Mesendoderm (in vitro differentiated cells): ENCODE results near the gene AGBL5.

Source experiments
- DNase-seq: peaks from one replicate; pipeline ENCODE4 v3.0.0; 2013
- H2AK5ac ChIP-seq: 2 replicates; pipeline ENCODE4 v1.6.1; 2013; ENCODE audit warnings: low read length, inconsistent platforms
- H2BK120ac ChIP-seq: 2 replicates; pipeline ENCODE4 v1.6.1; 2013; ENCODE audit warnings: low read depth, mild to moderate bottlenecking, low read length, moderate library complexity, mixed read lengths
- H2BK15ac ChIP-seq: replicated peaks from 2 replicates; pipeline ENCODE4 v1.6.1; 2013; ENCODE audit warnings: low read depth, mild to moderate bottlenecking, moderate library complexity
- H2BK5ac ChIP-seq: 2 replicates; pipeline ENCODE4 v1.6.1; 2013; ENCODE audit warnings: low read length, inconsistent platforms
- H3K18ac ChIP-seq: 2 replicates; pipeline ENCODE4 v1.6.1; 2013; ENCODE audit warnings: mild to moderate bottlenecking, low read length, mixed read lengths
- H3K23ac ChIP-seq: one replicate; pipeline ENCODE4 v1.6.1; 2013; ENCODE audit warnings: low read length
- H3K27ac ChIP-seq: 2 replicates; pipeline ENCODE4 v1.5.1; 2013; ENCODE audit warnings: low read depth, mild to moderate bottlenecking, inconsistent platforms, low read length, moderate library complexity
- H3K27me3 ChIP-seq: 2 replicates; pipeline ENCODE4 v1.6.1; 2013; ENCODE audit warnings: low read length, control low read depth, mild to moderate bottlenecking, inconsistent platforms; ENCODE audit not compliant: insufficient read depth, poor library complexity
- H3K36me3 ChIP-seq: 2 replicates; pipeline ENCODE4 v1.6.1; 2013; ENCODE audit warnings: low read length, inconsistent platforms; ENCODE audit not compliant: control insufficient read depth, insufficient read depth
- H3K4ac ChIP-seq: one replicate; pipeline ENCODE4 v1.6.1; 2013; ENCODE audit warnings: low read depth, mild to moderate bottlenecking, low read length, moderate library complexity
- H3K4me1 ChIP-seq: 2 replicates; pipeline ENCODE4 v1.6.1; 2013; ENCODE audit warnings: low read depth, low read length, inconsistent platforms; ENCODE audit not compliant: control insufficient read depth
- H3K4me2 ChIP-seq: 2 replicates; pipeline ENCODE4 v1.6.1; 2013; ENCODE audit warnings: low read length
- H3K4me3 ChIP-seq: 2 replicates; pipeline ENCODE4 v1.5.1; 2013; ENCODE audit warnings: mild to moderate bottlenecking, low read length
- H3K56ac ChIP-seq: one replicate; pipeline ENCODE4 v1.6.1; 2013; ENCODE audit warnings: low read length
- H3K79me1 ChIP-seq: 2 replicates; pipeline ENCODE4 v1.6.1; 2013; ENCODE audit warnings: low read length, inconsistent platforms
- H3K79me2 ChIP-seq: 2 replicates; pipeline ENCODE4 v1.6.1; 2013; ENCODE audit warnings: mild to moderate bottlenecking, low read length; ENCODE audit not compliant: control insufficient read depth, insufficient read depth
- H3K9ac ChIP-seq: 2 replicates; pipeline ENCODE4 v1.6.1; 2013; ENCODE audit warnings: low read length, inconsistent platforms
- H4K5ac ChIP-seq: one replicate; pipeline ENCODE4 v1.6.1; 2013; ENCODE audit warnings: low read length
- H4K8ac ChIP-seq: one replicate; pipeline ENCODE4 v1.6.1; 2013; ENCODE audit warnings: low read depth, mild to moderate bottlenecking, control low read depth, low read length, moderate library complexity
- WGBS: extraction: QIAGEN DNeasy Blood & Tissue Kit; methylation state at CpG from one replicate; pipeline ENCODE4 v1.1.7; 2013; ENCODE audit warnings: low lambda C conversion rate, missing lambda C conversion rate; ENCODE audit not compliant: insufficient coverage; ENCODE audit errors: extremely low coverage; 5-methylcytosine and 5-hydroxymethylcytosine counted together

Gene AGBL5

DNA sequence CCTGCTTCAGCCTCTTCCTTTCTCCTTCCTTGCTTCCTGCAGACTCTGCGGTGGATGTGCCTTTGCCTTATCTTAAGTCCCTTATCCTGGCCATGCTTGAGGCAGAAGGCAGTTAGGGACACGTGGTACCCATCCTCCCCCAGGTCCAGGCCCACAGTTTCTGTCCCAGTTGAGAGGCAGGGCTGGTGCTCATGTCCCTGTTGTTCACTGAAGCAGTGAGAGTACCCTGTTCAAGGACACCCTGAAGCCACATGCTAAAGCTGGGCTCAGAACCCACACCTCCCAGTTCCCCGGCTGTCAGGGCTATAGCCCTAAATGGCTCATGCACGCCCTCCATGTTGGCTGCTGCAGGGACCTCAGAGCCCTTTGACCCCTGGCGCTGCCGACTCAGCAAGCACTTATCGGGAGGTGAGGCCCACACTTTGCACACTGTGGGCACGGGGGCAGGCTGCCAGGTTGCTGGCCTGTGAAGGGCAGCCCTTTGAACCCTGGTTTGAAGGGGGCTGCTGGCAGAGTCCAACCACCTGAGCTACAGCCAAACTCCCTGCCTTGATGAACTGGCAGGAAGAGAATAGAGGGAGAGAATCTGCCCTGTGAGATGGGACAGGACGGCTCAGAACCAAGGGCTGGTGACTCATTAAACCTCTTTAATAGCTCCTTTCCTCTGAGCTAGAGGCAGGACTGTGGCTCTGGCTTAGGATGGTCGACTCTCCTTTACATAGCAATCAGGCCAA lies 41.4 kb downstream of the AGBL5 start:
- WGBS = no CpG with 5 or more reads among the region's 10 CpGs
- Histone ChIP-seq H2BK15ac (no peak overlapping the region), H3K4ac (no peak overlapping the region), H2BK5ac (no peak overlapping the region), H3K23ac (no peak overlapping the region), H4K5ac (no peak overlapping the region), H3K27ac (no peak overlapping the region), H3K36me3 (no peaks in the 10 kb centered on the region), H3K18ac (no peak overlapping the region), H3K9ac (no peak overlapping the region), H3K4me3 (no peak overlapping the region), H3K79me1 (no peaks in the 10 kb centered on the region), H4K8ac (no peak overlapping the region), H3K79me2 (no peaks in the 10 kb centered on the region), H2BK120ac (no peak overlapping the region), H3K56ac (no peak overlapping the region), H3K27me3 (no peaks in the 10 kb centered on the region), H3K4me2 (no peak overlapping the region), H3K4me1 (no peaks in the 10 kb centered on the region), H2AK5ac (no peak overlapping the region)
- no peak for DNase-seq

GRCh38 chr2:27093430-27094352 lies 42.2 kb downstream of the AGBL5 start:
- Histone ChIP-seq H3K9ac (no peak overlapping the region), H3K23ac (no peak overlapping the region), H3K4ac (no peak overlapping the region), H3K4me1 (no peaks in the 10 kb centered on the region), H2BK15ac (no peak overlapping the region), H3K4me3 (no peak overlapping the region), H3K27ac (no peak overlapping the region), H3K79me2 (no peaks in the 10 kb centered on the region), H2BK120ac (no peak overlapping the region), H3K56ac (no peak overlapping the region), H3K36me3 (no peaks in the 10 kb centered on the region), H3K27me3 (no peaks in the 10 kb centered on the region), H3K4me2 (no peak overlapping the region), H2BK5ac (no peak overlapping the region), H2AK5ac (no peak overlapping the region), H3K79me1 (no peaks in the 10 kb centered on the region), H3K18ac (no peak overlapping the region), H4K8ac (no peak overlapping the region), H4K5ac (no peak overlapping the region)
- DNase-seq = no peak
- no CpG with 5 or more reads among the region's 6 CpGs for WGBS

DNA sequence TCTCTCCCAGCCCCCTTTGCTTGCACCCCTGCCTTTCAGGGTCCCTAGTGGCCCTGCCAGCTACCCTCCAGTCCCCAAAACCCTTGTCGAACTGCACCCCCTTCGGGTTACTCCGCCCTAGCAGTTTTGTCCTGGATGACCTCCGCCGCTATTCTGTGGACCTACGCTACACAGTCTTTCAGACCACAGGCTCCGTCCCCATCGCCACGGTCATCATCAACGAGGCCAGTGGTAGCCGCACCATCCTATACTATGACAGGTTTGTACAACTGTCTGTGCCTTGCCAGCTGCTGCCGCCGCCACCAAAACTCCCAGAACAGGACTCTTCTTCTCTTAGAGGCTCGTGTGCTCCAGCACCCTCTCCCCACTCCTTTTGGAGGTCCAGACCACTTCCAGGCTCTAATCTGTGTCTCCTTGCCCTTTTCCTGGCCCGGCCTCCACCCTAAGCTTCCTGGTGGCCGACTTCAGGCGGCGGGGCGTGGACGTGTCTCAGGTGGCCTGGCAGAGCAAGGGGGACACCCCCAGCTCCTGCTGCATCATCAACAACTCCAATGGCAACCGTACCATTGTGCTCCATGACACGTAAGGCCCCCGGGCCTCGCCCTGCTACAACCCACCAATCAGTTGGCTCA lies 43.0 kb downstream of the AGBL5 start:
- Histone ChIP-seq H2BK120ac (no peak overlapping the region), H3K23ac (no peak overlapping the region), H3K36me3 (no peaks in the 10 kb centered on the region), H3K27ac (no peak overlapping the region), H3K4me3 (no peak overlapping the region), H4K5ac (no peak overlapping the region), H2BK5ac (no peak overlapping the region), H3K56ac (no peak overlapping the region), H4K8ac (no peak overlapping the region), H3K9ac (no peak overlapping the region), H3K79me2 (no peaks in the 10 kb centered on the region), H2AK5ac (no peak overlapping the region), H3K4me1 (no peaks in the 10 kb centered on the region), H3K27me3 (no peaks in the 10 kb centered on the region), H3K18ac (no peak overlapping the region), H3K4me2 (no peak overlapping the region), H3K79me1 (no peaks in the 10 kb centered on the region), H2BK15ac (no peak overlapping the region), H3K4ac (no peak overlapping the region)
- WGBS = no CpG with 5 or more reads among the region's 24 CpGs
- DNase-seq = no peak

DNA sequence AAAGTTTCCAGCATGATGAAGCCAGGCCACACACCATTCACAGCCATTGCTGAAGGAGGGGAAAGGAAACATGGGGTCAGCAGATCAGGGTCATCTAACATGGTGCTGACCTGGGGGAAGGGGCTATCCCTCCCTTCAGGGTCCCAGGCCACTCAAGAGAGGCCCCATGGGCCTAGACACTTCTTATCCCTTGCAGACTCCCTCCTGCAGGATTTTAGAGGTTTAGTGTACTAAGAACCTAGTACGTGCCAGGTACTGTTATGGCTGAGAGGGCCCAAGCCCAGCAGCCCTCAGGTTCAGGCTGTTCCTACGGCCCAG lies 43.9 kb downstream of the AGBL5 start:
- Histone ChIP-seq H3K4me3 (no peak overlapping the region), H3K27ac (no peak overlapping the region), H4K5ac (no peak overlapping the region), H3K36me3 (no peaks in the 10 kb centered on the region), H3K18ac (no peak overlapping the region), H3K4me2 (no peak overlapping the region), H2AK5ac (no peak overlapping the region), H3K27me3 (no peaks in the 10 kb centered on the region), H3K56ac (no peak overlapping the region), H3K4me1 (no peaks in the 10 kb centered on the region), H3K23ac (no peak overlapping the region), H3K79me2 (no peaks in the 10 kb centered on the region), H3K4ac (no peak overlapping the region), H2BK120ac (no peak overlapping the region), H4K8ac (no peak overlapping the region), H2BK5ac (no peak overlapping the region), H3K9ac (no peak overlapping the region), H3K79me1 (no peaks in the 10 kb centered on the region), H2BK15ac (no peak overlapping the region)
- no peak for DNase-seq
- WGBS = no CpG with 5 or more reads among the region's 2 CpGs

- Histone ChIP-seq H3K79me2 (no peaks in the 10 kb centered on the region), H2BK15ac (no peak overlapping the region), H2AK5ac (no peak overlapping the region), H4K8ac (peak overlapping the region; percentile 44), H3K4me3 (no peak overlapping the region), H4K5ac (peak overlapping the region; percentile 17), H3K27me3 (no peaks in the 10 kb centered on the region), H3K4me2 (peak overlapping the region; percentile 79), H2BK5ac (no peak overlapping the region), H2BK120ac (no peak overlapping the region), H3K56ac (peak overlapping the region; percentile 85), H3K4ac (peak overlapping the region; percentile 63), H3K79me1 (no peaks in the 10 kb centered on the region), H3K9ac (peak overlapping the region; percentile 75), H3K27ac (no peak overlapping the region), H3K4me1 (no peaks in the 10 kb centered on the region), H3K36me3 (no peaks in the 10 kb centered on the region), H3K23ac (no peak overlapping the region), H3K18ac (no peak overlapping the region)
- no CpG with 5 or more reads among the region's 18 CpGs for WGBS
- peak; percentile 80 for DNase-seq
Observed at GRCh38 chr2:27095745-27096651, 44.5 kb downstream of the AGBL5 start.
